Prostate gland (tissue), 2 donors: Measurements from ENCODE around the gene TEX35. TPM values are rescaled to one million over a fixed set of nuclear protein-coding genes. Genes with fewer than 3 reads are reported as not detected.
"Not testable (repeated sequence)": the region's sequence is repeated elsewhere in the genome, so short reads cannot be mapped to it uniquely, and the experiment has no call there.

Experiments used
- DNase-seq: peaks from one replicate; pipeline ENCODE4 v3.0.0-alpha.2; 2019; ENCODE audit warnings: low spot score
- H3K27ac ChIP-seq, 2 donors: fragments of 200-600 bp; sonication (generic); 2 replicates each; pipeline ENCODE4 v1.5.1; 2017 to 2019
- H3K27me3 ChIP-seq: fragments of 200-600 bp; sonication (generic); replicated peaks from 2 replicates; pipeline ENCODE4 v1.5.1; 2019; ENCODE audit not compliant: insufficient read depth
- H3K36me3 ChIP-seq, 2 donors: fragments of 200-600 bp; sonication (generic); 1 replicate in 1 of 2; 2 replicates in 1 of 2; pipeline versions ENCODE4 v1.5.1 to v1.8.1; 2017 to 2019
- H3K4me1 ChIP-seq: fragments of 200-600 bp; sonication (generic); replicated peaks from 2 replicates; pipeline ENCODE4 v1.5.1; 2019
- H3K4me3 ChIP-seq, 2 donors: fragments of 200-600 bp; sonication (generic); 2 replicates each; pipeline ENCODE4 v1.5.1; 2017 to 2019
- H3K9me3 ChIP-seq: fragments of 200-600 bp; sonication (generic); 2 replicates; pipeline ENCODE4 v1.5.1; 2017
- CTCF ChIP-seq, 4 experiments: fragments of 200-600 bp in 2 of 4; fragments of 450-650 bp in 2 of 4; sonication (generic) in 2 of 4; IDR thresholded peaks; 1 replicate in 3 of 4; 2 replicates in 1 of 4; pipeline ENCODE4 v1.5.1; 2016 to 2019; ENCODE audit warnings: antibody characterized with exemption in 4 of 4, mild to moderate bottlenecking in 2 of 4, moderate library complexity in 2 of 4
- POLR2A ChIP-seq: fragments of 450-650 bp; IDR thresholded peaks from one replicate; pipeline ENCODE4 v1.6.1; 2016; ENCODE audit warnings: antibody characterized with exemption, mild to moderate bottlenecking
- POLR2AphosphoS5 ChIP-seq: sonication (generic); formaldehyde crosslinking; IDR thresholded peaks from one replicate; pipeline ENCODE4 v1.6.1; 2017; ENCODE audit warnings: antibody characterized with exemption
- WGBS: methylation state at CpG from one replicate; pipeline ENCODE4 v1.1.5; 2018; 5-methylcytosine and 5-hydroxymethylcytosine counted together
- intact Hi-C: fragments of 100-400 bp; cut with DNase I; formaldehyde crosslinking; loops from one replicate; pipeline ENCODE4 v1.14.2; 2022
- total RNA-seq, 2 donors: library from RNA; depleted of rRNA; stranded (reverse); fragments of >200 nt; gene quantifications; one replicate each; pipeline ENCODE4 v1.1.0, GENCODE V29; 2016

The TEX35 gene
- total RNA-seq, 2 donors from 2014 or later = 3.0 TPM; not detected in 1

- no peak overlapping the region for H3K4me3 ChIP-seq
- WGBS = 78% methylated on average over 3 of the region's 3 CpGs
- H3K4me1 ChIP-seq = no peaks in the 10 kb centered on the region
- no peaks in the 10 kb centered on the region for H3K9me3 ChIP-seq
- H3K27ac ChIP-seq = no peak overlapping the region
- no peaks in the 10 kb centered on the region for H3K27me3 ChIP-seq
- DNase-seq = no peak
- H3K36me3 ChIP-seq = no peaks in the 10 kb centered on the region
- TF ChIP-seq POLR2A (no peak), CTCF (IDR thresholded peaks at IDR 0.05) (no peak), POLR2AphosphoS5 (no peak)
- intact Hi-C loops = no loop called here
Observed at GRCh38 chr1:178548108-178548507, 35.2 kb downstream of the TEX35 start.

GRCh38 chr1:178551307-178551706 is 38.4 kb downstream of the TEX35 start:
- Histone ChIP-seq H3K4me1 (no peaks in the 10 kb centered on the region), H3K9me3 (no peaks in the 10 kb centered on the region), H3K4me3 (no peak overlapping the region), H3K36me3 (no peaks in the 10 kb centered on the region), H3K27me3 (no peaks in the 10 kb centered on the region), H3K27ac (no peak overlapping the region)
- no peak for DNase-seq
- TF ChIP-seq CTCF (IDR thresholded peaks at IDR 0.05) (no peak), POLR2AphosphoS5 (no peak), POLR2A (no peak)
- WGBS = 70% methylated on average over 3 of the region's 3 CpGs
- intact Hi-C loops = no loop called here

- H3K27ac ChIP-seq = no peak overlapping the region
- intact Hi-C loops = no loop called here
- no peaks in the 10 kb centered on the region for H3K9me3 ChIP-seq
- DNase-seq = no peak
- TF ChIP-seq POLR2AphosphoS5 (no peak), POLR2A (no peak), CTCF (IDR thresholded peaks at IDR 0.05) (no peak)
- no peaks in the 10 kb centered on the region for H3K27me3 ChIP-seq
- WGBS = 89% methylated on average over 3 of the region's 3 CpGs
- H3K36me3 ChIP-seq = no peaks in the 10 kb centered on the region
- H3K4me1 ChIP-seq = no peaks in the 10 kb centered on the region
- no peak overlapping the region for H3K4me3 ChIP-seq
Observed at GRCh38 chr1:178551940-178552339, 39.0 kb downstream of the TEX35 start.

GRCh38 chr1:178552856-178553255 is 39.9 kb downstream of the TEX35 start:
- no peak for DNase-seq
- Histone ChIP-seq H3K9me3 (no peaks in the 10 kb centered on the region), H3K36me3 (no peaks in the 10 kb centered on the region), H3K27ac (no peak overlapping the region), H3K4me3 (no peak overlapping the region), H3K27me3 (no peaks in the 10 kb centered on the region), H3K4me1 (no peaks in the 10 kb centered on the region)
- TF ChIP-seq POLR2AphosphoS5 (no peak), POLR2A (no peak), CTCF (IDR thresholded peaks at IDR 0.05) (no peak)
- intact Hi-C loops = no loop called here
- 96% methylated on average over 3 of the region's 3 CpGs for WGBS

- H3K27me3 ChIP-seq, DNase-seq, H3K4me1 ChIP-seq, H3K9me3 ChIP-seq, H3K27ac ChIP-seq, intact Hi-C loops, H3K4me3 ChIP-seq, H3K36me3 ChIP-seq: not testable (repeated sequence)
- WGBS = 86% methylated on average over 5 of the region's 5 CpGs
Observed at GRCh38 chr1:178554351-178554750, 41.4 kb downstream of the TEX35 start.

GRCh38 chr1:178555613-178556012 is 42.7 kb downstream of the TEX35 start:
- intact Hi-C loops, DNase-seq: not testable (repeated sequence)

GRCh38 chr1:178558816-178559215 is 45.9 kb downstream of the TEX35 start:
- intact Hi-C loops, H3K4me3 ChIP-seq, H3K27me3 ChIP-seq, H3K27ac ChIP-seq, H3K36me3 ChIP-seq, H3K4me1 ChIP-seq, DNase-seq, H3K9me3 ChIP-seq: not testable (repeated sequence)
- 55% methylated on average over 5 of the region's 5 CpGs for WGBS

More at GRCh38 chr1:178555613-178556012, 42.7 kb downstream of the TEX35 start:
- WGBS = 97% methylated on average over 1 of the region's 1 CpG
- not testable (repeated sequence) for H3K27ac ChIP-seq, H3K27me3 ChIP-seq, H3K36me3 ChIP-seq, H3K4me1 ChIP-seq, H3K4me3 ChIP-seq, H3K9me3 ChIP-seq
